AG08395 (cell line): Measurements from ENCODE around the gene ABCC3.
A peak's percentile ranks its signal among the peaks of the same experiment; 100 is the strongest.

Experiments
- DNase-seq: peaks from one replicate; pipeline ENCODE4 v3.0.0; 2012; ENCODE audit warnings: mixed read lengths, low spot score

The ABCC3 gene

GRCh38 chr17:50642722-50643656 lies 8.3 kb downstream of the ABCC3 start:
- DNase-seq = no peak

GRCh38 chr17:50645748-50646682 lies 11.3 kb downstream of the ABCC3 start:
- DNase-seq = no peak

GRCh38 chr17:50647187-50647586 lies 12.5 kb downstream of the ABCC3 start:
- DNase-seq = no peak

GRCh38 chr17:50649042-50649908 lies 14.6 kb downstream of the ABCC3 start:
- DNase-seq = no peak

GRCh38 chr17:50651661-50652060 lies 17.0 kb downstream of the ABCC3 start:
- DNase-seq = no peak

GRCh38 chr17:50653738-50654137 lies 19.1 kb downstream of the ABCC3 start:
- DNase-seq = no peak

GRCh38 chr17:50656509-50656908 lies 21.8 kb downstream of the ABCC3 start:
- DNase-seq = no peak

GRCh38 chr17:50657054-50657453 lies 22.4 kb downstream of the ABCC3 start:
- DNase-seq = no peak

- DNase-seq = no peak
Measured at GRCh38 chr17:50657627-50658026, 22.9 kb downstream of the ABCC3 start.

- DNase-seq = peak; percentile 34
Measured at GRCh38 chr17:50658616-50659015, 23.9 kb downstream of the ABCC3 start.

GRCh38 chr17:50659179-50659578 lies 24.5 kb downstream of the ABCC3 start:
- no peak for DNase-seq

GRCh38 chr17:50660042-50660886 lies 25.6 kb downstream of the ABCC3 start:
- DNase-seq = peak; percentile 35

GRCh38 chr17:50660887-50661345 lies 26.2 kb downstream of the ABCC3 start:
- no peak for DNase-seq

GRCh38 chr17:50661348-50661747 lies 26.7 kb downstream of the ABCC3 start:
- no peak for DNase-seq

- DNase-seq = peak; percentile 86
Measured at GRCh38 chr17:50661795-50662391, 27.2 kb downstream of the ABCC3 start.

- DNase-seq = no peak
Measured at GRCh38 chr17:50662632-50663225, 28.0 kb downstream of the ABCC3 start.

- DNase-seq = no peak
Measured at GRCh38 chr17:50663812-50664374, 29.2 kb downstream of the ABCC3 start.

- DNase-seq = no peak
Measured at GRCh38 chr17:50664788-50665458, 30.2 kb downstream of the ABCC3 start.

GRCh38 chr17:50665838-50666237 lies 31.2 kb downstream of the ABCC3 start:
- no peak for DNase-seq
